Ascending aorta (tissue), 2 donors: ENCODE data around the gene AP5Z1. TPM values are rescaled to one million over a fixed set of nuclear protein-coding genes. Genes with fewer than 3 reads are reported as not detected.

Source experiments
- DNase-seq, 2 donors: peaks; one replicate each; pipeline ENCODE4 v3.0.0-alpha.2; 2019; ENCODE audit warnings: low spot score in 2 of 2
- H3K27ac ChIP-seq, 2 donors: fragments of 200-600 bp; sonication (generic); one replicate each; pipeline ENCODE4 v1.5.1; 2016 to 2017; ENCODE audit warnings: mild to moderate bottlenecking in 1 of 2
- H3K27me3 ChIP-seq: fragments of 200-600 bp; sonication (generic); one replicate; pipeline ENCODE4 v1.5.1; 2017
- H3K36me3 ChIP-seq, 2 donors: fragments of 200-600 bp; sonication (generic); one replicate each; pipeline ENCODE4 v1.5.1; 2016
- H3K4me1 ChIP-seq, 2 donors: fragments of 200-600 bp; sonication (generic); one replicate each; pipeline ENCODE4 v1.5.1; 2016 to 2017; ENCODE audit warnings: mild to moderate bottlenecking in 1 of 2
- H3K4me3 ChIP-seq, 2 donors: fragments of 200-600 bp; sonication (generic); one replicate each; pipeline ENCODE4 v1.5.1; 2016 to 2017; ENCODE audit warnings: mild to moderate bottlenecking in 1 of 2
- H3K9me3 ChIP-seq, 2 donors: fragments of 200-600 bp; sonication (generic); one replicate each; pipeline ENCODE4 v1.5.1; 2016
- CTCF ChIP-seq, 3 experiments: fragments of 200-600 bp in 2 of 3; fragments of 450-650 bp in 1 of 3; sonication (generic) in 2 of 3; IDR thresholded peaks; one replicate each; pipeline ENCODE4 v1.5.1; 2016 to 2019; ENCODE audit warnings: antibody characterized with exemption in 3 of 3, mild to moderate bottlenecking in 1 of 3, moderate library complexity in 1 of 3
- intact Hi-C: fragments of 100-400 bp; cut with DNase I; formaldehyde crosslinking; loops from one replicate; pipeline ENCODE4 v1.15.1; 2023
- total RNA-seq: library from RNA; depleted of rRNA; stranded (reverse); fragments of >200 nt; gene quantifications from one replicate; pipeline ENCODE4 v1.1.0, GENCODE V29; 2016

AP5Z1 gene
- total RNA-seq, 1 donor from 2014 or later, result 115 TPM

- Histone ChIP-seq H3K4me1 (peaks cover 0 to 3% of the 10 kb centered on the region in 2 donors), H3K27ac (no peak overlapping the region), H3K4me3 (no peak overlapping the region), H3K36me3 (peaks cover 22 to 32% of the 10 kb centered on the region in 2 donors), H3K9me3 (no peaks in the 10 kb centered on the region), H3K27me3 (no peaks in the 10 kb centered on the region)
- TF ChIP-seq CTCF (IDR thresholded peaks at IDR 0.05), result no peak
- DNase-seq, result no peak
- intact Hi-C loops, result no loop called here
Observed at GRCh38 chr7:4794591-4795350, 19.3 kb downstream of the AP5Z1 start.

GRCh38 chr7:4796453-4796852, 21.0 kb downstream of the AP5Z1 start:
- Histone ChIP-seq H3K27ac (no peak overlapping the region), H3K36me3 (peaks cover 6 to 15% of the 10 kb centered on the region in 2 donors), H3K27me3 (no peaks in the 10 kb centered on the region), H3K9me3 (no peaks in the 10 kb centered on the region), H3K4me3 (no peak overlapping the region), H3K4me1 (peaks cover 0 to 3% of the 10 kb centered on the region in 2 donors)
- no peak for DNase-seq
- intact Hi-C loops, result no loop called here
- no peak for TF ChIP-seq CTCF (IDR thresholded peaks at IDR 0.05)

- H3K36me3 ChIP-seq, result peaks cover 0 to under 1% of the 10 kb centered on the region in 2 donors
- peaks cover 0 to 3% of the 10 kb centered on the region in 2 donors for H3K4me1 ChIP-seq
- no peak for DNase-seq
- no peak overlapping the region for H3K4me3 ChIP-seq
- no peak overlapping the region for H3K27ac ChIP-seq
- H3K9me3 ChIP-seq, result no peaks in the 10 kb centered on the region
- no peaks in the 10 kb centered on the region for H3K27me3 ChIP-seq
- peak; percentile 74 to 97 (median 95) for TF ChIP-seq CTCF (IDR thresholded peaks at IDR 0.05)
- intact Hi-C loops, result loop anchor here (1.0 kb wide), 2 partner anchors 85 to 287 kb away; partner anchors contain the start of gene RADIL
Observed at GRCh38 chr7:4797858-4798705, 22.7 kb downstream of the AP5Z1 start.

- peaks cover 0 to 3% of the 10 kb centered on the region in 2 donors for H3K4me1 ChIP-seq
- intact Hi-C loops, result loop anchor here (1.0 kb wide), 2 partner anchors 85 to 287 kb away; partner anchors contain the start of gene RADIL
- H3K27ac ChIP-seq, result no peak overlapping the region
- no peaks in the 10 kb centered on the region for H3K27me3 ChIP-seq
- no peaks in the 10 kb centered on the region for H3K36me3 ChIP-seq
- no peak overlapping the region for H3K4me3 ChIP-seq
- no peak for DNase-seq
- no peaks in the 10 kb centered on the region for H3K9me3 ChIP-seq
- no peak for TF ChIP-seq CTCF (IDR thresholded peaks at IDR 0.05)
Observed at GRCh38 chr7:4798706-4799235, 23.3 kb downstream of the AP5Z1 start.

- H3K4me3 ChIP-seq, result no peak overlapping the region
- intact Hi-C loops, result no loop called here
- no peak overlapping the region for H3K27ac ChIP-seq
- H3K27me3 ChIP-seq, result no peaks in the 10 kb centered on the region
- DNase-seq, result no peak
- H3K9me3 ChIP-seq, result no peaks in the 10 kb centered on the region
- peaks cover 0 to 3% of the 10 kb centered on the region in 2 donors for H3K4me1 ChIP-seq
- no peaks in the 10 kb centered on the region for H3K36me3 ChIP-seq
- no peak for TF ChIP-seq CTCF (IDR thresholded peaks at IDR 0.05)
Observed at GRCh38 chr7:4799508-4800268, 24.3 kb downstream of the AP5Z1 start.
